PC-9 (cell line): ENCODE measurements around the gene UTP20.

Source experiments
- CTCF ChIP-seq: fragments of 200-600 bp; sonication (generic); conservative IDR thresholded peaks from 2 replicates; pipeline ENCODE4 v1.6.1; 2017; ENCODE audit warnings: mixed run types, antibody characterized with exemption, mild to moderate bottlenecking, moderate library complexity
- EZH2 ChIP-seq: fragments of 200-600 bp; sonication (generic); IDR thresholded peaks from 2 replicates; pipeline ENCODE4 v1.8.0; 2017; ENCODE audit warnings: antibody characterized with exemption, low read depth

- TF ChIP-seq CTCF (no peak), EZH2 (no peak)
Measured at GRCh38 chr12:101368016-101368415, 88.1 kb downstream of the UTP20 start.
